HAP-1 (cell line): ENCODE data around the gene KLHL41.
"Not testable (repeated sequence)": the region's sequence is repeated elsewhere in the genome, so short reads cannot be mapped to it uniquely, and the experiment has no call there.

Source experiments
- DNase-seq, 2 experiments: peaks; one replicate each; pipeline ENCODE4 v3.0.0-alpha.2; 2016 to 2020; ENCODE audit warnings: low spot score in 2 of 2
- H3K27me3 ChIP-seq: fragments of 250-450 bp; sonication (Bioruptor Pico); 2 replicates; pipeline ENCODE4 v1.5.1; 2020; ENCODE audit warnings: low read depth, mild to moderate bottlenecking, moderate library complexity
- H3K36me3 ChIP-seq: fragments of 250-450 bp; sonication (Bioruptor Pico); replicated peaks from 2 replicates; pipeline ENCODE4 v1.5.1; 2020; ENCODE audit warnings: mild to moderate bottlenecking
- H3K4me1 ChIP-seq: fragments of 250-450 bp; sonication (Bioruptor Pico); 2 replicates; pipeline ENCODE4 v1.5.1; 2020; ENCODE audit warnings: mild to moderate bottlenecking
- H3K4me3 ChIP-seq: fragments of 250-450 bp; sonication (Bioruptor Pico); 2 replicates; pipeline ENCODE4 v1.5.1; 2020; ENCODE audit warnings: mild to moderate bottlenecking, moderate library complexity
- H3K9me3 ChIP-seq: fragments of 250-450 bp; sonication (Bioruptor Pico); 2 replicates; pipeline ENCODE4 v1.5.1; 2020; ENCODE audit warnings: mild to moderate bottlenecking, moderate library complexity
- in situ Hi-C: fragments of 300-500 bp; cut with MboI; formaldehyde crosslinking; loops from 3 replicates; pipeline ENCODE4 v1.14.3; 2020; ENCODE audit warnings: low sequenced_read_pairs, inconsistent platforms, mixed read lengths

Gene KLHL41

GRCh38 chr2:169485650-169486138 lies 23.8 kb upstream of the KLHL41 start:
- peaks cover 6% of the 10 kb centered on the region; the same call in 1 of the 2 replicates for H3K4me1 ChIP-seq
- no peak overlapping the region for H3K4me3 ChIP-seq
- H3K36me3 ChIP-seq, result no peaks in the 10 kb centered on the region
- H3K9me3 ChIP-seq, result no peaks in the 10 kb centered on the region
- no peak for DNase-seq
- no peaks in the 10 kb centered on the region for H3K27me3 ChIP-seq
- in situ Hi-C loops, result no loop called here

- in situ Hi-C loops, result no loop called here
- Histone ChIP-seq H3K4me3 (no peak overlapping the region), H3K27me3 (no peaks in the 10 kb centered on the region), H3K4me1 (peaks cover 6% of the 10 kb centered on the region; the same call in 1 of the 2 replicates), H3K9me3 (no peaks in the 10 kb centered on the region), H3K36me3 (no peaks in the 10 kb centered on the region)
- DNase-seq, result no peak
Measured at GRCh38 chr2:169486487-169486886, 23.0 kb upstream of the KLHL41 start.

GRCh38 chr2:169490834-169491233 lies 18.7 kb upstream of the KLHL41 start:
- Histone ChIP-seq H3K4me1 (peaks cover 6% of the 10 kb centered on the region; the same call in 1 of the 2 replicates), H3K9me3 (no peaks in the 10 kb centered on the region), H3K4me3 (no peak overlapping the region), H3K27me3 (no peaks in the 10 kb centered on the region), H3K36me3 (no peaks in the 10 kb centered on the region)
- in situ Hi-C loops, result no loop called here
- DNase-seq, result no peak

- Histone ChIP-seq H3K36me3 (no peaks in the 10 kb centered on the region), H3K4me3 (no peak overlapping the region), H3K9me3 (no peaks in the 10 kb centered on the region), H3K27me3 (no peaks in the 10 kb centered on the region), H3K4me1 (peaks cover 4% of the 10 kb centered on the region; the same call in 1 of the 2 replicates)
- no peak for DNase-seq
- in situ Hi-C loops, result no loop called here
Measured at GRCh38 chr2:169491378-169491777, 18.1 kb upstream of the KLHL41 start.

- Histone ChIP-seq H3K27me3 (no peaks in the 10 kb centered on the region), H3K9me3 (no peaks in the 10 kb centered on the region), H3K4me1 (no peaks in the 10 kb centered on the region), H3K4me3 (no peak overlapping the region), H3K36me3 (no peaks in the 10 kb centered on the region)
- in situ Hi-C loops, result no loop called here
- no peak for DNase-seq
Measured at GRCh38 chr2:169493360-169493759, 16.1 kb upstream of the KLHL41 start.

GRCh38 chr2:169495310-169495928 lies 14.1 kb upstream of the KLHL41 start:
- in situ Hi-C loops, result no loop called here
- no peaks in the 10 kb centered on the region for H3K4me1 ChIP-seq
- no peak overlapping the region for H3K4me3 ChIP-seq
- no peaks in the 10 kb centered on the region for H3K27me3 ChIP-seq
- DNase-seq, result no peak
- no peaks in the 10 kb centered on the region for H3K9me3 ChIP-seq
- H3K36me3 ChIP-seq, result no peaks in the 10 kb centered on the region

GRCh38 chr2:169504651-169505050 lies 4.9 kb upstream of the KLHL41 start:
- Histone ChIP-seq H3K36me3 (no peaks in the 10 kb centered on the region), H3K4me1 (no peaks in the 10 kb centered on the region; the same call in 1 of the 2 replicates), H3K4me3 (no peak overlapping the region), H3K27me3 (no peaks in the 10 kb centered on the region), H3K9me3 (no peaks in the 10 kb centered on the region)
- in situ Hi-C loops, result no loop called here
- DNase-seq, result no peak

GRCh38 chr2:169507698-169508097 lies 1.8 kb upstream of the KLHL41 start:
- no peak overlapping the region for H3K4me3 ChIP-seq
- in situ Hi-C loops, result no loop called here
- DNase-seq, result peak in 1 of 2 experiments; percentile 55
- peaks cover 12% of the 10 kb centered on the region for H3K4me1 ChIP-seq
- H3K27me3 ChIP-seq, result no peaks in the 10 kb centered on the region
- no peaks in the 10 kb centered on the region for H3K36me3 ChIP-seq
- H3K9me3 ChIP-seq, result no peaks in the 10 kb centered on the region

GRCh38 chr2:169509955-169510354 lies 453 bp downstream of the KLHL41 start:
- no peak overlapping the region for H3K4me3 ChIP-seq
- no peaks in the 10 kb centered on the region for H3K9me3 ChIP-seq
- DNase-seq, result no peak
- no peaks in the 10 kb centered on the region for H3K36me3 ChIP-seq
- H3K27me3 ChIP-seq, result no peaks in the 10 kb centered on the region
- peaks cover 12% of the 10 kb centered on the region for H3K4me1 ChIP-seq
- in situ Hi-C loops, result no loop called here

- Histone ChIP-seq H3K4me1 (peaks cover 12% of the 10 kb centered on the region), H3K36me3 (no peaks in the 10 kb centered on the region), H3K4me3 (no peak overlapping the region), H3K27me3 (no peaks in the 10 kb centered on the region), H3K9me3 (no peaks in the 10 kb centered on the region)
- no peak for DNase-seq
- in situ Hi-C loops, result no loop called here
Measured at GRCh38 chr2:169510496-169510895, 994 bp downstream of the KLHL41 start.

- H3K36me3 ChIP-seq, result no peaks in the 10 kb centered on the region
- no peak overlapping the region for H3K4me3 ChIP-seq
- in situ Hi-C loops, result no loop called here
- H3K4me1 ChIP-seq, result peaks cover 12% of the 10 kb centered on the region
- no peaks in the 10 kb centered on the region for H3K27me3 ChIP-seq
- no peaks in the 10 kb centered on the region for H3K9me3 ChIP-seq
- DNase-seq, result no peak
Measured at GRCh38 chr2:169511818-169512217, 2.3 kb downstream of the KLHL41 start.

GRCh38 chr2:169512525-169512924 lies 3.0 kb downstream of the KLHL41 start:
- Histone ChIP-seq H3K4me1 (peaks cover 12% of the 10 kb centered on the region), H3K36me3 (no peaks in the 10 kb centered on the region), H3K9me3 (no peaks in the 10 kb centered on the region), H3K4me3 (no peak overlapping the region), H3K27me3 (no peaks in the 10 kb centered on the region)
- in situ Hi-C loops, result no loop called here
- peak in 1 of 2 experiments; percentile 64 for DNase-seq

GRCh38 chr2:169513094-169513493 lies 3.6 kb downstream of the KLHL41 start:
- no peak for DNase-seq
- Histone ChIP-seq H3K36me3 (no peaks in the 10 kb centered on the region), H3K4me3 (no peak overlapping the region), H3K9me3 (no peaks in the 10 kb centered on the region), H3K4me1 (peaks cover 12% of the 10 kb centered on the region), H3K27me3 (no peaks in the 10 kb centered on the region)
- in situ Hi-C loops, result no loop called here

- DNase-seq, result no peak
- Histone ChIP-seq H3K36me3 (no peaks in the 10 kb centered on the region), H3K9me3 (no peaks in the 10 kb centered on the region), H3K27me3 (no peaks in the 10 kb centered on the region), H3K4me1 (peaks cover 12% of the 10 kb centered on the region), H3K4me3 (no peak overlapping the region)
- in situ Hi-C loops, result no loop called here
Measured at GRCh38 chr2:169513926-169514325, 4.4 kb downstream of the KLHL41 start.

GRCh38 chr2:169514758-169515157 lies 5.3 kb downstream of the KLHL41 start:
- H3K4me3 ChIP-seq, in situ Hi-C loops, H3K9me3 ChIP-seq, H3K36me3 ChIP-seq, H3K27me3 ChIP-seq, DNase-seq: not testable (repeated sequence)
- H3K4me1 ChIP-seq, result peaks cover 12% of the 10 kb centered on the region
